GM18858 (cell line): Measurements from ENCODE around the gene PPIP5K2.
"Not testable (repeated sequence)": the region's sequence is repeated elsewhere in the genome, so short reads cannot be mapped to it uniquely, and the experiment has no call there.

Source experiments
- ATAC-seq: cut with Tn5 transposase; IDR thresholded peaks from one replicate; pipeline ENCODE4 v1.9.1; 2021; ENCODE audit not compliant: unreplicated experiment

Gene PPIP5K2

GRCh38 chr5:103205991-103206700, 86.0 kb downstream of the PPIP5K2 start:
- ATAC-seq: no peak

- no peak for ATAC-seq
These were observed 86.9 kb downstream of the PPIP5K2 start for GRCh38 chr5:103207011-103207410.

GRCh38 chr5:103207653-103208052, 87.6 kb downstream of the PPIP5K2 start:
- ATAC-seq: no peak

- no peak for ATAC-seq
These were observed 88.4 kb downstream of the PPIP5K2 start for GRCh38 chr5:103208460-103208859.

GRCh38 chr5:103209065-103209464, 89.0 kb downstream of the PPIP5K2 start:
- no peak for ATAC-seq

- ATAC-seq: no peak
These were observed 90.9 kb downstream of the PPIP5K2 start for GRCh38 chr5:103210952-103211351.

GRCh38 chr5:103211576-103212561, 91.8 kb downstream of the PPIP5K2 start:
- peak; percentile 77 for ATAC-seq

GRCh38 chr5:103216137-103216536, 96.0 kb downstream of the PPIP5K2 start:
- no peak for ATAC-seq

- no peak for ATAC-seq
These were observed 96.6 kb downstream of the PPIP5K2 start for GRCh38 chr5:103216697-103217096.

GRCh38 chr5:103217101-103217500, 97.0 kb downstream of the PPIP5K2 start:
- ATAC-seq: no peak

GRCh38 chr5:103218164-103218563, 98.1 kb downstream of the PPIP5K2 start:
- no peak for ATAC-seq

GRCh38 chr5:103219074-103219473, 99.0 kb downstream of the PPIP5K2 start:
- ATAC-seq: not testable (repeated sequence)

GRCh38 chr5:103223031-103223955, 103.2 kb downstream of the PPIP5K2 start:
- no peak for ATAC-seq

- ATAC-seq: peak; percentile 95
These were observed 104.2 kb downstream of the PPIP5K2 start for GRCh38 chr5:103224118-103224893.

GRCh38 chr5:103224894-103225246, 104.8 kb downstream of the PPIP5K2 start:
- no peak for ATAC-seq

GRCh38 chr5:103228061-103228460, 108.0 kb downstream of the PPIP5K2 start:
- no peak for ATAC-seq

GRCh38 chr5:103228588-103228987, 108.5 kb downstream of the PPIP5K2 start:
- ATAC-seq: no peak

- peak; percentile 61 for ATAC-seq
These were observed 112.4 kb downstream of the PPIP5K2 start for GRCh38 chr5:103232393-103232999.

GRCh38 chr5:103234239-103234975, 114.3 kb downstream of the PPIP5K2 start:
- no peak for ATAC-seq
